Right lobe of liver (tissue), 6 donors: ENCODE measurements around the gene MLLT1. TPM values are rescaled to one million over a fixed set of nuclear protein-coding genes. Genes with fewer than 3 reads are reported as not detected.

ENCODE experiments used
- ATAC-seq, 4 donors: fragments of 200-7000 bp; cut with Tn5 transposase; one replicate each; pipeline ENCODE4 v1.9.1; 2020; ENCODE audit warnings: mild to moderate bottlenecking in 4 of 4, moderate library complexity in 4 of 4
- DNase-seq, 3 donors: peaks; one replicate each; pipeline ENCODE4 v3.0.0-alpha.2; 2020
- H3K27ac ChIP-seq, 3 donors: fragments of 200-600 bp; one replicate each; pipeline ENCODE4 v1.8.0; 2022
- H3K27me3 ChIP-seq, 2 donors: fragments of 200-600 bp; one replicate each; pipeline ENCODE4 v1.8.0; 2022
- H3K36me3 ChIP-seq, 4 donors: fragments of 200-600 bp; sonication (generic) in 1 of 4; one replicate each; pipeline versions ENCODE4 v1.5.1 to v1.8.0; 2017 to 2022; ENCODE audit warnings: control low read depth in 1 of 4
- H3K4me1 ChIP-seq, 4 donors: fragments of 200-600 bp; sonication (generic) in 1 of 4; one replicate each; pipeline versions ENCODE4 v1.5.1 to v1.8.0; 2017 to 2022; ENCODE audit warnings: control low read depth in 1 of 4
- H3K4me3 ChIP-seq, 3 donors: fragments of 200-600 bp; one replicate each; pipeline ENCODE4 v1.8.0; 2022
- H3K9me3 ChIP-seq, 4 donors: fragments of 200-600 bp; sonication (generic) in 1 of 4; one replicate each; pipeline versions ENCODE4 v1.5.1 to v1.8.0; 2017 to 2022; ENCODE audit warnings: control low read depth in 1 of 4
- POLR2A ChIP-seq: fragments of 450-650 bp; IDR thresholded peaks from one replicate; pipeline ENCODE4 v1.6.1; 2017; ENCODE audit warnings: antibody characterized with exemption, mild to moderate bottlenecking
- WGBS: methylation state at CpG from one replicate; pipeline ENCODE4 v1.1.6; 2018; ENCODE audit warnings: low coverage, low lambda C conversion rate; ENCODE audit not compliant: insufficient coverage; ENCODE audit errors: missing lambda C conversion rate; 5-methylcytosine and 5-hydroxymethylcytosine counted together
- intact Hi-C, 2 donors: fragments of 100-400 bp; cut with DNase I; formaldehyde crosslinking; loops; one replicate each; pipeline versions ENCODE4 v1.11.2 to v1.14.1; 2022
- total RNA-seq, 6 experiments: library from RNA; depleted of rRNA in 2 of 6; stranded (reverse); fragments of >200 nt in 2 of 6; fragmentation: NEBNext Ultra II Directional in 3 of 6; extraction: Animal tissue kit (Norgen Biotek cat#: 25700) in 3 of 6; gene quantifications; one replicate each; pipeline versions ENCODE4 v1.1.0 to v1.2.4, GENCODE V29; 2016 to 2023
- TF ChIP-seq, protein P1 (sequence below), 4 donors: fragments of 200-600 bp in 3 of 4; fragments of 450-650 bp in 1 of 4; IDR thresholded peaks; one replicate each; pipeline versions ENCODE4 v1.5.1 to v1.8.0; 2016 to 2022; ENCODE audit warnings: antibody characterized with exemption in 4 of 4, mild to moderate bottlenecking in 2 of 4
- donor health status: DM: no; HTN: yes; CAD: no.
- donor health status: DM: no; HTN: no; CAD: no.
- donor health status: DM: no; HTN: no; CAD: no.
- donor health status: DM: no; HTN: yes; CAD: no.
- donor health status: DM: no; HTN: yes; CAD: no.

The MLLT1 gene
- total RNA-seq, 6 experiments from 2014 or later: 11.3 to 24.3 (median 15.3) TPM

DNA sequence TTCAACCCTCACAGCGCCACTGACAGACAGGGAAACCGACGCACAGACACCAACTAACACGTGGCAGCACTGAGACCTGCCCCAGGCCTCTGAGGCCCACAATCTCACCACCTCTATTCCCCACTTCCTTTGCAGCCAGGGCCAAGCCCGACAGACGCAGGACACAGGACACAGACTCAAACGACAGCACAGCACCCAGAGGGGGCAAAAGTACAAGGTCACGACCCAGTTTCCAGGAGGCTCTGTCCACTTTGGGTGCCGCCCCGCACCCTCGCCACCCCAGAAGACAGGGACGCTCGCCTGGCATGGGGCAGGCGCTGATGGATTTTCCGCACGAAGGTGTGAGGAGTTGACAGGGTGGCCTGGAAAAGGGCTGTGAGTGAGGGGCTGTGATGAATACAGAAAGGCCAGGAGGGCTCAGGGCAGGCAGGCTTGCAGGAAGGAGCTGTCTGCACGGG is 48.8 kb downstream of the MLLT1 start:
- H3K4me1 ChIP-seq: peaks cover 0 to 53% (median 22%) of the 10 kb centered on the region in 4 donors
- WGBS: 47% methylated on average over 11 of the region's 17 CpGs
- ATAC-seq (peak; percentile 2 to 34 (median 24)), DNase-seq (peak; percentile 25 to 71 (median 68))
- peaks cover 0 to 13% (median 7%) of the 10 kb centered on the region in 4 donors for H3K36me3 ChIP-seq
- no peak overlapping the region for H3K27ac ChIP-seq
- no peaks in the 10 kb centered on the region for H3K9me3 ChIP-seq
- TF ChIP-seq, protein P1, sequence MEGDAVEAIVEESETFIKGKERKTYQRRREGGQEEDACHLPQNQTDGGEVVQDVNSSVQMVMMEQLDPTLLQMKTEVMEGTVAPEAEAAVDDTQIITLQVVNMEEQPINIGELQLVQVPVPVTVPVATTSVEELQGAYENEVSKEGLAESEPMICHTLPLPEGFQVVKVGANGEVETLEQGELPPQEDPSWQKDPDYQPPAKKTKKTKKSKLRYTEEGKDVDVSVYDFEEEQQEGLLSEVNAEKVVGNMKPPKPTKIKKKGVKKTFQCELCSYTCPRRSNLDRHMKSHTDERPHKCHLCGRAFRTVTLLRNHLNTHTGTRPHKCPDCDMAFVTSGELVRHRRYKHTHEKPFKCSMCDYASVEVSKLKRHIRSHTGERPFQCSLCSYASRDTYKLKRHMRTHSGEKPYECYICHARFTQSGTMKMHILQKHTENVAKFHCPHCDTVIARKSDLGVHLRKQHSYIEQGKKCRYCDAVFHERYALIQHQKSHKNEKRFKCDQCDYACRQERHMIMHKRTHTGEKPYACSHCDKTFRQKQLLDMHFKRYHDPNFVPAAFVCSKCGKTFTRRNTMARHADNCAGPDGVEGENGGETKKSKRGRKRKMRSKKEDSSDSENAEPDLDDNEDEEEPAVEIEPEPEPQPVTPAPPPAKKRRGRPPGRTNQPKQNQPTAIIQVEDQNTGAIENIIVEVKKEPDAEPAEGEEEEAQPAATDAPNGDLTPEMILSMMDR (IDR thresholded peaks at IDR 0.05): no peak
- H3K4me3 ChIP-seq: no peak overlapping the region
- H3K27me3 ChIP-seq: no peaks in the 10 kb centered on the region
- intact Hi-C loops: no loop called here

DNA sequence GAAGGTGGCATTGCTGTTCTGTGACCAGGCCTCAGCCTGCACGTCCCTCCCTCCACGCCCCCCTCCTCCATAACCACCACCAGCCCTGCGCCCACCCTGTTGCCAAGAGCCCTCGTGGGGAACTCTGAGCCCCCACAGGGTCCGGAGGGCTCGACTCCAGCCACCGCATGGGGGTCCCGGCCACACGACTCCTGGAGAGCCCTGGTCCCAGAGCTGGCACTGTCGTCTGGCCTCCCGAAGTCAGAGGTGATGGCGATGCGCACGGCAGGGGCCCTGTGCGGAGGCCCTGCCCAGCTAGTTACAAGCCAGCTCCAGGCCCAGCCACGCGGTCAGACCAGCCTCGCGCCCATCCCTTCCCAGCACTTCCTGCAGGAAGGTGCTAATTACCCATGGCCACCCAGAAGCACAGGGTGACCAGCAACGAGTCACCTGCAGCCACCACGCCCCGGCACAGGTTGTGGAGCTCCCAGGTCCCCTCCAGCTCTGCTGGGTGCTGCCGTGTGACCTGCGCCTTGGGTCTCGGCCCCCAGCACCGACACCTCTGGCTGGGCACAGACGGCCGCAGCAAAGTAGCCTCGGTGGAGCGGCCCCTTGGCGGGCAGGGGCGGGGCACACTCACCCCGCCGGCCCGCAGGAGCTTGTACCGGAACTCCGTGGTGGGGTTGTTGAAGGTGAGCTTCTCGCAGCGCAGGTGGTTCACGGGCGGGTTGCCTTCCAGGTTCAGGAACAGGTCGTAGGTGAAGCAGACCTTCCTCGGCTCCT is 49.6 kb downstream of the MLLT1 start:
- TF ChIP-seq POLR2A: no peak
- TF ChIP-seq, protein P1 (IDR thresholded peaks at IDR 0.05): no peak
- peaks cover 0 to 49% (median 21%) of the 10 kb centered on the region in 4 donors for H3K4me1 ChIP-seq
- WGBS: 91% methylated on average over 9 of the region's 43 CpGs
- H3K9me3 ChIP-seq: no peaks in the 10 kb centered on the region
- no peaks in the 10 kb centered on the region for H3K27me3 ChIP-seq
- intact Hi-C loops: no loop called here
- H3K36me3 ChIP-seq: peaks cover 0 to 22% (median 13%) of the 10 kb centered on the region in 4 donors
- ATAC-seq (no peak), DNase-seq (peak in 2 of 3 donors; percentile 14 to 54)
- no peak overlapping the region for H3K4me3 ChIP-seq
- no peak overlapping the region for H3K27ac ChIP-seq

DNA sequence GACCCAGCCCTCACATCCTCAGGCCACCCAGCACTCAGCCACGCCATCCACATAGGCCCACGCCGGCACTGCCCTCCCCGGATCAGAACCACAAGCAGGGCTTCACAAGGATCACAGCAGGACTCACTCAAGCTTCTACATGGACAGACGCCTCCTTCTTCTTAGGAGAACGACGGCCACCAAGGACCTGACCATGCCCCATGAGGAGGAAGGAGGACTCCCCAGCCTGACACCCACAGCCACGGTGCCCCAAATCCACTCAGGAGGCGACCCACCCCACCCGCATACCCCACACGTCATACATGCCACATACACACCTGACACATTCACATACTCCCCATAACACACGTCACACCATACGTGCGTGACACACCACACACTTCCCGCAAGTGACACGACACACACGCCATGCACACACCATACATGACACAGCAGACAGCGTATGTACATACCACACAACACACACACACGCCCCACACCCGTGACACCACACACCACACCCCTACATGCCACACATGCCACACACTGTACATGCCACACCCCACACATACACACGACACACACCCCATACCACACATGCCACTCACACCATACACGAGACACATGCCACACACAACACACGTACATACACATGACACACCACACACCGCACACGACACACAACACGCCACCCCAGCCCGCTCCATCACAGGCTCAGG is 50.4 kb downstream of the MLLT1 start:
- WGBS: 95% methylated on average over 15 of the region's 27 CpGs

DNA sequence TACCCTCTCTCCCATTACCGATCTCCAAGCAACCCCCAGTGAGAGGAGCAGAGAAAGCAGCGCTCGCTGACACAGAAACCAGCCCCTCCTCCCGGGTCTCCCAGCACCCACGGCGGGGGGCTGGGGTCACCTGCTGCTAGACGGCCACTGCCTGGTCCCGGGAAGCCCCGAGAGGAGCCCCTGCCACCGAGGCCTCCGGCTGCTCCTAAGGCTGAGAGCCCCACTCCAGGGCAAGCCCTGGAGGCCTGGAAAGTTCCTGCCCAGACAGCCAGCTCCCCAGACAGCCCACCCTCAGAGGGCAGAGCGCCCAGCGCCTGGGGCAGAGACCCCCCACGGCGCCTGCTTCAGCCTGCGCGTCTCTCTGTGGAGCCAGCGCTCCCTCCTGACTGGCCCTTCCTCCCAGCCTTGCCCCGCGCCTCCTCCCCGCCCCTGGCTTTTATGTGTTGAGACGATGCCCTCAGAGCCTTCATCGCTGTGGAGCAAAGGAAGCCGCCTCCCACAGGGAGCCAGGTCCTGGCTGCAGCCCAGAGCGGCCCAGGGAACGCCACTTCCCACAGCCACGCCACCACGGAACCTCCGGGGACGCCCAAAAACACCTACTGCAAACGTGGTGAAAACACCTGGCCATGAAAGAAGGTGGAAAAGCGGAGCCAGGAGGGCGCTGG is 51.1 kb downstream of the MLLT1 start:
- no peak overlapping the region for H3K27ac ChIP-seq
- H3K36me3 ChIP-seq: peaks cover 0 to 23% (median 16%) of the 10 kb centered on the region in 4 donors
- intact Hi-C loops: no loop called here
- H3K9me3 ChIP-seq: no peaks in the 10 kb centered on the region
- no peak for ATAC-seq
- TF ChIP-seq POLR2A: no peak
- TF ChIP-seq, protein P1 (IDR thresholded peaks at IDR 0.05): no peak
- H3K4me3 ChIP-seq: no peak overlapping the region
- H3K27me3 ChIP-seq: no peaks in the 10 kb centered on the region
- peak in 1 of 3 donors; percentile 22 for DNase-seq
- H3K4me1 ChIP-seq: peaks cover 0 to 34% (median 14%) of the 10 kb centered on the region in 4 donors
- WGBS: 84% methylated on average over 15 of the region's 33 CpGs

More for the DNA sequence above, 50.4 kb downstream of the MLLT1 start:
- peaks cover 0 to 23% (median 15%) of the 10 kb centered on the region in 4 donors for H3K36me3 ChIP-seq
- intact Hi-C loops: no loop called here
- TF ChIP-seq, protein P1 (IDR thresholded peaks at IDR 0.05): no peak
- no peak for TF ChIP-seq POLR2A
- no peak overlapping the region for H3K27ac ChIP-seq
- H3K9me3 ChIP-seq: no peaks in the 10 kb centered on the region
- no peak overlapping the region for H3K4me3 ChIP-seq
- H3K4me1 ChIP-seq: peaks cover 0 to 41% (median 19%) of the 10 kb centered on the region in 4 donors
- ATAC-seq (no peak), DNase-seq (peak in 1 of 3 donors; percentile 49)
- H3K27me3 ChIP-seq: no peaks in the 10 kb centered on the region
